HL-60 (cell line): ENCODE results near the gene EYS.

ENCODE experiments used
- DNase-seq, 2 experiments: peaks; one replicate each; pipeline ENCODE4 v3.0.0-alpha.2; 2010 to 2020; ENCODE audit warnings: low read depth in 1 of 2, low spot score in 1 of 2
- H3K27ac ChIP-seq: fragments of 250-450 bp; sonication (Bioruptor Pico); replicated peaks from 2 replicates; pipeline ENCODE4 v1.5.1; 2020; ENCODE audit warnings: mild to moderate bottlenecking, moderate library complexity
- H3K27me3 ChIP-seq: fragments of 250-450 bp; sonication (Bioruptor Pico); 2 replicates; pipeline ENCODE4 v1.5.1; 2021; ENCODE audit warnings: mild to moderate bottlenecking, moderate library complexity; ENCODE audit not compliant: insufficient read depth, poor library complexity, severe bottlenecking
- H3K4me3 ChIP-seq: replicated peaks from 2 replicates; pipeline ENCODE4 v1.5.1; 2011; ENCODE audit warnings: mild to moderate bottlenecking, control low read depth, low read length; ENCODE audit not compliant: insufficient read depth
- CTCF ChIP-seq: IDR thresholded peaks from one replicate; pipeline ENCODE4 v1.5.1; 2011; ENCODE audit warnings: low read length, control low read depth, inconsistent platforms; ENCODE audit not compliant: insufficient read depth
- GABPA ChIP-seq: IDR thresholded peaks from 2 replicates; pipeline ENCODE4 v1.6.1; 2012; ENCODE audit warnings: low read depth
- POLR2AphosphoS5 ChIP-seq: IDR thresholded peaks from 2 replicates; pipeline ENCODE4 v1.6.1; 2012; ENCODE audit warnings: low read depth
- REST ChIP-seq: IDR thresholded peaks from 2 replicates; pipeline ENCODE4 v1.6.1; 2012; ENCODE audit warnings: low read depth; ENCODE audit not compliant: insufficient replicate concordance
- SPI1 ChIP-seq: IDR thresholded peaks from 2 replicates; pipeline ENCODE4 v1.6.1; 2012; ENCODE audit warnings: low read depth, mild to moderate bottlenecking, borderline replicate concordance

The EYS gene

GRCh38 chr6:65566117-65566516, 140.9 kb downstream of the EYS start:
- no peak for DNase-seq
- H3K27ac ChIP-seq: no peak overlapping the region
- TF ChIP-seq REST (no peak), POLR2AphosphoS5 (no peak), SPI1 (no peak), GABPA (no peak), CTCF (no peak)

GRCh38 chr6:65558071-65558470, 149.0 kb downstream of the EYS start:
- H3K27me3 ChIP-seq: no peaks in the 10 kb centered on the region
- no peak overlapping the region for H3K4me3 ChIP-seq
- TF ChIP-seq REST (no peak), GABPA (no peak), POLR2AphosphoS5 (no peak), SPI1 (no peak), CTCF (no peak)
- no peak overlapping the region for H3K27ac ChIP-seq
- no peak for DNase-seq

More at GRCh38 chr6:65566117-65566516, 140.9 kb downstream of the EYS start:
- no peak overlapping the region for H3K4me3 ChIP-seq
- H3K27me3 ChIP-seq: no peaks in the 10 kb centered on the region

- Histone ChIP-seq H3K4me3 (no peak overlapping the region), H3K27ac (no peak overlapping the region), H3K27me3 (no peaks in the 10 kb centered on the region)
- TF ChIP-seq GABPA: no peak
- TF ChIP-seq REST: no peak
- TF ChIP-seq SPI1: no peak
- no peak for TF ChIP-seq CTCF
- TF ChIP-seq POLR2AphosphoS5: no peak
- no peak for DNase-seq
These were observed 149.8 kb downstream of the EYS start for GRCh38 chr6:65557224-65557623.
